HCT116 (cell line): Measurements from ENCODE around the gene AMACR. TPM values are rescaled to one million over a fixed set of nuclear protein-coding genes. Genes with fewer than 3 reads are reported as not detected.

ENCODE experiments used
- ATAC-seq: fragments of 200-7000 bp; cut with Tn5 transposase; 2 replicates; pipeline ENCODE4 v1.9.1; 2020; ENCODE audit warnings: mild to moderate bottlenecking, moderate library complexity
- BruUV-seq: library from RNA; stranded (reverse); fragments of 400-500 nt; replicated peaks from 2 replicates; lab custom pipeline; 2021; lab: Mats Ljungman, UMichigan
- CTCF ChIA-PET: fragments of 300-600 bp; sonication (Branson Sonifier 250); formaldehyde crosslinking; loops from one replicate; lab custom pipeline; 2021; ENCODE audit warnings: antibody characterized with exemption; lab: Charles Lee
- POLR2A ChIA-PET: fragments of 300-600, 350-600 bp; sonication (Branson Sonifier 250); formaldehyde crosslinking; loops from one replicate; lab custom pipeline; 2021; ENCODE audit warnings: antibody characterized with exemption; lab: Charles Lee
- RAD21 ChIA-PET, 2 experiments: fragments of 300-600 bp; sonication (Branson Sonifier 250); formaldehyde crosslinking; loops; one replicate each; lab custom pipeline; 2023; ENCODE audit warnings: low total read pairs in 2 of 2; ENCODE audit not compliant: uncharacterized antibody in 2 of 2, unreplicated experiment in 2 of 2, low non-redundant PET in 1 of 2; lab: Charles Lee
- DNase-seq: peaks from one replicate; pipeline ENCODE4 v3.0.0-alpha.2; 2010; ENCODE audit warnings: low read depth, low spot score
- H2AFZ ChIP-seq: fragments of 200-600 bp; shearing (Covaris generic), sonication (generic); 2 replicates; pipeline ENCODE4 v1.6.1; 2017; ENCODE audit warnings: low read depth, mixed run types, mixed read lengths, antibody characterized with exemption, low read length; ENCODE audit not compliant: poor library complexity, severe bottlenecking
- H3K27ac ChIP-seq: 2 replicates; pipeline ENCODE4 v1.5.1; 2012; ENCODE audit warnings: low read depth, low read length
- H3K27me3 ChIP-seq: fragments of 200-600 bp; sonication (generic); 2 replicates; pipeline ENCODE4 v1.6.1; 2016; ENCODE audit warnings: mixed run types, low read length, mixed read lengths; ENCODE audit not compliant: insufficient read depth
- H3K36me3 ChIP-seq, 2 experiments: fragments of 200-500 bp in 1 of 2; fragments of 200-600 bp in 1 of 2; sonication (Bioruptor generic) in 1 of 2; sonication (generic) in 1 of 2; 2 replicates each; pipeline versions ENCODE4 v1.5.1 to v1.6.1; 2014 to 2016; ENCODE audit warnings: low read length in 2 of 2, inconsistent platforms in 1 of 2, mixed read lengths in 1 of 2, mixed run types in 1 of 2; ENCODE audit not compliant: insufficient read depth in 2 of 2, control insufficient read depth in 1 of 2
- H3K4me1 ChIP-seq, 2 experiments: fragments of 200-600 bp in 1 of 2; sonication (generic) in 1 of 2; 2 replicates each; pipeline versions ENCODE4 v1.5.1 to v1.6.1; 2012 to 2017; ENCODE audit warnings: low read length in 2 of 2, inconsistent platforms in 1 of 2, mild to moderate bottlenecking in 1 of 2, mixed read lengths in 1 of 2, mixed run types in 1 of 2, moderate library complexity in 1 of 2; ENCODE audit not compliant: insufficient read depth in 2 of 2, control insufficient read depth in 1 of 2
- H3K4me2 ChIP-seq: fragments of 200-600 bp; sonication (generic); 2 replicates; pipeline ENCODE4 v1.6.1; 2017; ENCODE audit warnings: mixed run types, low read length, mixed read lengths
- H3K4me3 ChIP-seq, 2 experiments: fragments of 200-600 bp in 1 of 2; sonication (generic) in 1 of 2; replicated peaks in 1 of 2; 2 replicates each; pipeline ENCODE4 v1.5.1; 2011 to 2016; ENCODE audit warnings: low read length in 2 of 2, control low read depth in 1 of 2, low read depth in 1 of 2, mild to moderate bottlenecking in 1 of 2, mixed read lengths in 1 of 2, mixed run types in 1 of 2
- H3K79me2 ChIP-seq: fragments of 200-600 bp; sonication (generic); 2 replicates; pipeline ENCODE4 v1.6.1; 2017; ENCODE audit warnings: mild to moderate bottlenecking, mixed run types, low read length, moderate library complexity, mixed read lengths; ENCODE audit not compliant: insufficient read depth
- H3K9ac ChIP-seq: fragments of 200-600 bp; sonication (generic); 2 replicates; pipeline ENCODE4 v1.6.1; 2016; ENCODE audit warnings: low read length, mixed read lengths
- H3K9me2 ChIP-seq: fragments of 200-600 bp; sonication (generic), shearing (Covaris generic); 2 replicates; pipeline ENCODE4 v1.6.1; 2017; ENCODE audit warnings: mixed run types, mild to moderate bottlenecking, moderate library complexity; ENCODE audit not compliant: insufficient read depth
- H3K9me3 ChIP-seq, 2 experiments: fragments of 200-500 bp in 1 of 2; fragments of 200-600 bp in 1 of 2; sonication (Bioruptor generic) in 1 of 2; sonication (generic) in 1 of 2; 2 replicates each; pipeline ENCODE4 v1.6.1; 2014 to 2017; ENCODE audit warnings: low read length in 2 of 2, mixed read lengths in 2 of 2, inconsistent platforms in 1 of 2, low read depth in 1 of 2, mild to moderate bottlenecking in 1 of 2, mixed run types in 1 of 2, moderate library complexity in 1 of 2; ENCODE audit not compliant: control insufficient read depth in 1 of 2, insufficient read depth in 1 of 2
- H4K20me1 ChIP-seq: fragments of 200-600 bp; sonication (generic), shearing (Covaris generic); 2 replicates; pipeline ENCODE4 v1.6.1; 2017; ENCODE audit warnings: mixed run types, mild to moderate bottlenecking, moderate library complexity; ENCODE audit not compliant: insufficient read depth
- ATF3 ChIP-seq: IDR thresholded peaks from 2 replicates; pipeline ENCODE4 v1.6.1; 2012
- CBX3 ChIP-seq: IDR thresholded peaks from 2 replicates; pipeline ENCODE4 v1.6.1; 2012; ENCODE audit warnings: low read depth
- CEBPB ChIP-seq: IDR thresholded peaks from 2 replicates; pipeline ENCODE4 v1.6.1; 2012; ENCODE audit warnings: low read depth
- CTCF ChIP-seq, 3 experiments: fragments of 200-600 bp in 1 of 3; sonication (generic) in 1 of 3; IDR thresholded peaks in 2 of 3; conservative IDR thresholded peaks in 1 of 3; 2 replicates each; pipeline ENCODE4 v1.5.1; 2012 to 2017; ENCODE audit warnings: low read depth in 2 of 3, low read length in 2 of 3, antibody characterized with exemption in 1 of 3, borderline replicate concordance in 1 of 3, control low read depth in 1 of 3, mild to moderate bottlenecking in 1 of 3, mixed read lengths in 1 of 3, mixed run types in 1 of 3, moderate library complexity in 1 of 3; ENCODE audit not compliant: insufficient read depth in 1 of 3
- ELF1 ChIP-seq: IDR thresholded peaks from 2 replicates; pipeline ENCODE4 v1.6.1; 2012; ENCODE audit warnings: low read depth, borderline replicate concordance
- EZH2 ChIP-seq: fragments of 200-600 bp; sonication (generic); IDR thresholded peaks from 2 replicates; pipeline ENCODE4 v1.6.1; 2017; ENCODE audit warnings: antibody characterized with exemption, mixed run types
- EZH2phosphoT487 ChIP-seq: fragments of 200-600 bp; IDR thresholded peaks from 2 replicates; pipeline ENCODE4 v1.6.1; 2018; ENCODE audit warnings: antibody characterized with exemption, borderline replicate concordance
- FOSL1 ChIP-seq: IDR thresholded peaks from 2 replicates; pipeline ENCODE4 v1.6.1; 2012; ENCODE audit warnings: low read depth
- MAX ChIP-seq: IDR thresholded peaks from 2 replicates; pipeline ENCODE4 v1.6.1; 2012
- POLR2A ChIP-seq: IDR thresholded peaks from 2 replicates; pipeline ENCODE4 v1.7.0; 2011; ENCODE audit warnings: borderline replicate concordance; ENCODE audit not compliant: insufficient read depth, insufficient read length; ENCODE audit errors: extremely low read depth
- POLR2AphosphoS5 ChIP-seq: IDR thresholded peaks from 2 replicates; pipeline ENCODE4 v1.6.1; 2011; ENCODE audit warnings: mild to moderate bottlenecking, low read depth, low read length, moderate library complexity
- RAD21 ChIP-seq: IDR thresholded peaks from 2 replicates; pipeline ENCODE4 v1.6.1; 2012; ENCODE audit warnings: low read depth, mild to moderate bottlenecking
- REST ChIP-seq: IDR thresholded peaks from 2 replicates; pipeline ENCODE4 v1.6.1; 2012; ENCODE audit warnings: low read depth
- SIN3A ChIP-seq: IDR thresholded peaks from 2 replicates; pipeline ENCODE4 v1.6.1; 2012; ENCODE audit warnings: low read depth
- SP1 ChIP-seq: IDR thresholded peaks from 2 replicates; pipeline ENCODE4 v1.6.1; 2012; ENCODE audit warnings: low read depth
- TCF7L2 ChIP-seq: IDR thresholded peaks from 2 replicates; pipeline ENCODE4 v1.7.0; 2011; ENCODE audit warnings: borderline replicate concordance, inconsistent platforms; ENCODE audit not compliant: insufficient read depth, insufficient read length; ENCODE audit errors: extremely low read depth
- YY1 ChIP-seq: IDR thresholded peaks from 2 replicates; pipeline ENCODE4 v1.6.1; 2011; ENCODE audit warnings: low read length, low read depth, moderate library complexity, mild to moderate bottlenecking; ENCODE audit not compliant: insufficient replicate concordance; ENCODE audit errors: extremely low read depth
- ZBTB33 ChIP-seq: IDR thresholded peaks from 2 replicates; pipeline ENCODE4 v1.6.1; 2011; ENCODE audit warnings: mild to moderate bottlenecking, low read length, moderate library complexity; ENCODE audit not compliant: insufficient replicate concordance; ENCODE audit errors: extremely low read depth
- ZFX ChIP-seq: fragments of 450-650 bp; IDR thresholded peaks from 2 replicates; pipeline ENCODE4 v1.6.1; 2017
- ZNF274 ChIP-seq: fragments of 200-500 bp; sonication (Bioruptor generic); IDR thresholded peaks from 2 replicates; pipeline ENCODE4 v1.6.1; 2014; ENCODE audit warnings: mild to moderate bottlenecking, low read depth, low read length, inconsistent platforms
- intact Hi-C: fragments of 100-400 bp; cut with micrococcal nuclease; formaldehyde crosslinking; loops from 2 replicates; pipeline ENCODE4 v1.10.0; 2022
- total RNA-seq: library from RNA; stranded (reverse); gene quantifications from one replicate; pipeline ENCODE4 v1.2.1, GENCODE V29; 2021; ENCODE audit not compliant: unreplicated experiment

The AMACR gene
- total RNA-seq, 1 experiment from 2014 or later: 4.3 TPM

GRCh38 chr5:34028349-34028748 lies 20.5 kb upstream of the AMACR start:
- H3K9me2 ChIP-seq: no peaks in the 10 kb centered on the region
- ChIA-PET CTCF (no interaction called here), RAD21 (no interaction called here), POLR2A (no interaction called here)
- H3K9me3 ChIP-seq: no peaks in the 10 kb centered on the region
- no peaks in the 10 kb centered on the region for H3K79me2 ChIP-seq
- H3K4me3 ChIP-seq: no peak overlapping the region
- no peaks in the 10 kb centered on the region for H3K36me3 ChIP-seq
- TF ChIP-seq TCF7L2 (no peak), SP1 (no peak), CEBPB (no peak), ATF3 (no peak), CBX3 (no peak), EZH2phosphoT487 (no peak), EZH2 (no peak), ELF1 (no peak), REST (no peak), RAD21 (no peak), ZFX (no peak), ZNF274 (no peak), FOSL1 (no peak), POLR2A (no peak), POLR2AphosphoS5 (no peak), SIN3A (no peak), CTCF (IDR thresholded peaks at IDR 0.05 in 2 of 3, conservative IDR thresholded peaks at IDR 0.05 in 1 of 3; ENCODE audit: borderline replicate concordance in 1 of 3, insufficient read depth in 1 of 3, low read depth in 2 of 3, low read length in 2 of 3) (no peak), MAX (no peak), ZBTB33 (no peak), YY1 (no peak)
- H3K4me1 ChIP-seq: no peaks in the 10 kb centered on the region
- no peaks in the 10 kb centered on the region for H4K20me1 ChIP-seq
- H3K9ac ChIP-seq: no peak overlapping the region
- no TSS peak for BruUV-seq
- ATAC-seq (no peak), DNase-seq (no peak)
- H3K4me2 ChIP-seq: no peak overlapping the region
- no peak overlapping the region for H2AFZ ChIP-seq
- no peak overlapping the region for H3K27ac ChIP-seq
- intact Hi-C loops: no loop called here
- no peaks in the 10 kb centered on the region for H3K27me3 ChIP-seq
